Tibial artery (tissue), 4 donors: ENCODE data around the gene RAD51B.

Source experiments
- DNase-seq, 2 donors: peaks; one replicate each; pipeline ENCODE4 v3.0.0-alpha.2; 2019
- H3K27ac ChIP-seq, 2 donors: fragments of 200-600 bp; sonication (generic) in 1 of 2; 1 replicate in 1 of 2; 2 replicates in 1 of 2; pipeline ENCODE4 v1.5.1; 2018 to 2019; ENCODE audit warnings: mild to moderate bottlenecking in 1 of 2
- H3K27me3 ChIP-seq, 2 donors: fragments of 200-600 bp; sonication (generic) in 1 of 2; one replicate each; pipeline versions ENCODE4 v1.5.1 to v1.6.0; 2016 to 2019
- H3K36me3 ChIP-seq, 3 donors: fragments of 200-600 bp; sonication (generic) in 2 of 3; one replicate each; pipeline ENCODE4 v1.5.1; 2016 to 2019; ENCODE audit warnings: mild to moderate bottlenecking in 2 of 3
- H3K4me1 ChIP-seq, 4 donors: fragments of 200-600 bp; sonication (generic) in 2 of 4; 1 replicate in 3 of 4; 2 replicates in 1 of 4; pipeline ENCODE4 v1.5.1; 2016 to 2019
- H3K4me3 ChIP-seq, 2 donors: fragments of 200-600 bp; sonication (generic) in 1 of 2; 1 replicate in 1 of 2; 2 replicates in 1 of 2; pipeline ENCODE4 v1.5.1; 2018 to 2019; ENCODE audit warnings: mild to moderate bottlenecking in 2 of 2
- H3K9me3 ChIP-seq, 3 donors: fragments of 200-600 bp; sonication (generic) in 1 of 3; one replicate each; pipeline ENCODE4 v1.5.1; 2016 to 2019
- CTCF ChIP-seq, 2 experiments: fragments of 200-600 bp in 1 of 2; fragments of 450-650 bp in 1 of 2; IDR thresholded peaks; one replicate each; pipeline ENCODE4 v1.5.1; 2017 to 2019; ENCODE audit warnings: antibody characterized with exemption in 2 of 2, mild to moderate bottlenecking in 1 of 2, moderate library complexity in 1 of 2
- intact Hi-C: fragments of 100-400 bp; cut with DNase I; formaldehyde crosslinking; loops from one replicate; pipeline ENCODE4 v1.15.0; 2023; ENCODE audit warnings: low total_unique reads

The RAD51B gene

GRCh38 chr14:68448252-68448902 is 628.8 kb downstream of the RAD51B start:
- Histone ChIP-seq H3K27me3 (no peaks in the 10 kb centered on the region), H3K9me3 (no peaks in the 10 kb centered on the region), H3K4me3 (no peak overlapping the region), H3K36me3 (no peaks in the 10 kb centered on the region), H3K27ac (no peak overlapping the region), H3K4me1 (peaks cover 0 to 32% (median 19%) of the 10 kb centered on the region in 4 donors)
- no peak for TF ChIP-seq CTCF (IDR thresholded peaks at IDR 0.05)
- no peak for DNase-seq
- intact Hi-C loops: no loop called here

GRCh38 chr14:68449561-68450181 is 630.1 kb downstream of the RAD51B start:
- Histone ChIP-seq H3K4me3 (no peak overlapping the region), H3K27ac (no peak overlapping the region), H3K36me3 (no peaks in the 10 kb centered on the region), H3K27me3 (no peaks in the 10 kb centered on the region), H3K9me3 (peaks cover 0 to 1% (median 0%) of the 10 kb centered on the region in 3 donors), H3K4me1 (peaks cover 0 to 24% (median 12%) of the 10 kb centered on the region in 4 donors)
- intact Hi-C loops: no loop called here
- no peak for TF ChIP-seq CTCF (IDR thresholded peaks at IDR 0.05)
- no peak for DNase-seq

GRCh38 chr14:68450391-68451120 is 631.0 kb downstream of the RAD51B start:
- intact Hi-C loops: no loop called here
- no peaks in the 10 kb centered on the region for H3K27me3 ChIP-seq
- H3K27ac ChIP-seq: peak overlapping the region; percentile 30 to 46
- no peak overlapping the region for H3K4me3 ChIP-seq
- TF ChIP-seq CTCF (IDR thresholded peaks at IDR 0.05): no peak
- peaks cover 0 to 18% (median 7%) of the 10 kb centered on the region in 4 donors for H3K4me1 ChIP-seq
- H3K9me3 ChIP-seq: peaks cover 0 to 10% (median 0%) of the 10 kb centered on the region in 3 donors
- DNase-seq: no peak
- H3K36me3 ChIP-seq: no peaks in the 10 kb centered on the region

GRCh38 chr14:68451696-68452373 is 632.3 kb downstream of the RAD51B start:
- Histone ChIP-seq H3K27me3 (no peaks in the 10 kb centered on the region), H3K4me3 (no peak overlapping the region), H3K4me1 (peaks cover 0 to 18% (median 7%) of the 10 kb centered on the region in 4 donors), H3K9me3 (peaks cover 0 to 10% (median 0%) of the 10 kb centered on the region in 3 donors), H3K36me3 (no peaks in the 10 kb centered on the region), H3K27ac (peak overlapping the region; percentile 30 to 46)
- intact Hi-C loops: no loop called here
- TF ChIP-seq CTCF (IDR thresholded peaks at IDR 0.05): peak in 1 of 2 experiments; percentile 7
- peak; percentile 74 to 79 for DNase-seq

GRCh38 chr14:68458253-68458652 is 638.7 kb downstream of the RAD51B start:
- Histone ChIP-seq H3K4me1 (peaks cover 0 to 36% (median 26%) of the 10 kb centered on the region in 4 donors), H3K4me3 (no peak overlapping the region), H3K27ac (peak overlapping the region; percentile 82 to 86), H3K27me3 (no peaks in the 10 kb centered on the region), H3K36me3 (no peaks in the 10 kb centered on the region), H3K9me3 (peaks cover 0 to 10% (median 0%) of the 10 kb centered on the region in 3 donors)
- TF ChIP-seq CTCF (IDR thresholded peaks at IDR 0.05): no peak
- intact Hi-C loops: no loop called here
- no peak for DNase-seq
